Keratinocyte (primary cell): ENCODE measurements around the gene RAD23A.

Source experiments
- CTCF ChIP-seq, 3 experiments: IDR thresholded peaks in 1 of 3; conservative IDR thresholded peaks in 1 of 3; optimal IDR thresholded peaks in 1 of 3; 2 replicates in 2 of 3; 3 replicates in 1 of 3; pipeline versions ENCODE3 to v1.5.1; 2011; ENCODE audit warnings: low read length in 3 of 3, mild to moderate bottlenecking in 3 of 3, moderate library complexity in 2 of 3, control low read depth in 1 of 3, inconsistent platforms in 1 of 3; ENCODE audit not compliant: insufficient read depth in 2 of 3; ENCODE audit errors: extremely low read depth in 1 of 3
- EZH2 ChIP-seq: IDR thresholded peaks from one replicate; pipeline ENCODE4 v1.6.1; 2012; ENCODE audit warnings: inconsistent platforms, mild to moderate bottlenecking, low read length, moderate library complexity

GRCh38 chr19:12937093-12937926 lies 8.4 kb upstream of the RAD23A start:
- TF ChIP-seq CTCF (optimal IDR thresholded peaks at IDR 0.05 in 1 of 3, IDR thresholded peaks at IDR 0.05 in 1 of 3, conservative IDR thresholded peaks at IDR 0.05 in 1 of 3; ENCODE audit: extremely low read depth in 1 of 3, insufficient read depth in 2 of 3, low read length in 3 of 3) (no peak), EZH2 (no peak)
